ENCODE results near the gene STRN. TPM values are rescaled to one million over a fixed set of nuclear protein-coding genes. Genes with fewer than 3 reads are reported as not detected.
A peak's percentile ranks its signal among the peaks of the same experiment; 100 is the strongest.
"Not testable (repeated sequence)": the region's sequence is repeated elsewhere in the genome, so short reads cannot be mapped to it uniquely, and the experiment has no call there.

Gene STRN
- total RNA-seq, 4 donors from 2014 or later, result 24.8 to 38.4 (median 31.6) TPM

DNA sequence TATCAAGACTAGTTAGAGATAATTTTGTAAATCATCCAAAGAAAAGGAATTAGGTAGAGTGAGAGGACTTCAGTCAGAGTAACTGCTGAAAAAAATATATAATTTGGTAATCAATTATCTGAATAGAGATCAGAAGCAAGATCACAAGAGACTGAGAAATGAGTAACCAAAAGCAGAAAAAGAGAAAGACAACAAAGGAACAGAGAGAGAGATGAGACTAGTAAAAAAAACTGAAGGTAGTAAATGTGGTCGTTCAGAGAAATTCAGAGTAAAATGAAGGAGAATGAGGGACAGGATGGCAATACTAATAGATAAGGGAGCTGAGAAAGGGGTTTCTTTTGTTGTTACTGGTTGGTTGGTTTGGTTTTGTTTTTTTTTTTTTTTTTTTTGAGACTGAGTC, 16.5 kb downstream of the STRN start:
- Histone ChIP-seq H3K4me1 (peaks cover 0 to 37% (median 0%) of the 10 kb centered on the region in 3 donors), H3K4me3 (no peak overlapping the region), H3K27ac (no peak overlapping the region), H3K9me3 (no peaks in the 10 kb centered on the region), H3K27me3 (no peaks in the 10 kb centered on the region), H3K36me3 (no peaks in the 10 kb centered on the region)
- no peak for DNase-seq
- 78 to 80% methylated on average over 1 of the region's 1 CpG for WGBS, 2 donors
- TF ChIP-seq POLR2A (IDR thresholded peaks at IDR 0.05), result no peak
- TF ChIP-seq, protein P1, sequence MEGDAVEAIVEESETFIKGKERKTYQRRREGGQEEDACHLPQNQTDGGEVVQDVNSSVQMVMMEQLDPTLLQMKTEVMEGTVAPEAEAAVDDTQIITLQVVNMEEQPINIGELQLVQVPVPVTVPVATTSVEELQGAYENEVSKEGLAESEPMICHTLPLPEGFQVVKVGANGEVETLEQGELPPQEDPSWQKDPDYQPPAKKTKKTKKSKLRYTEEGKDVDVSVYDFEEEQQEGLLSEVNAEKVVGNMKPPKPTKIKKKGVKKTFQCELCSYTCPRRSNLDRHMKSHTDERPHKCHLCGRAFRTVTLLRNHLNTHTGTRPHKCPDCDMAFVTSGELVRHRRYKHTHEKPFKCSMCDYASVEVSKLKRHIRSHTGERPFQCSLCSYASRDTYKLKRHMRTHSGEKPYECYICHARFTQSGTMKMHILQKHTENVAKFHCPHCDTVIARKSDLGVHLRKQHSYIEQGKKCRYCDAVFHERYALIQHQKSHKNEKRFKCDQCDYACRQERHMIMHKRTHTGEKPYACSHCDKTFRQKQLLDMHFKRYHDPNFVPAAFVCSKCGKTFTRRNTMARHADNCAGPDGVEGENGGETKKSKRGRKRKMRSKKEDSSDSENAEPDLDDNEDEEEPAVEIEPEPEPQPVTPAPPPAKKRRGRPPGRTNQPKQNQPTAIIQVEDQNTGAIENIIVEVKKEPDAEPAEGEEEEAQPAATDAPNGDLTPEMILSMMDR (IDR thresholded peaks at IDR 0.05), result no peak
- intact Hi-C loops (cut with DNase I), result no loop called here

DNA sequence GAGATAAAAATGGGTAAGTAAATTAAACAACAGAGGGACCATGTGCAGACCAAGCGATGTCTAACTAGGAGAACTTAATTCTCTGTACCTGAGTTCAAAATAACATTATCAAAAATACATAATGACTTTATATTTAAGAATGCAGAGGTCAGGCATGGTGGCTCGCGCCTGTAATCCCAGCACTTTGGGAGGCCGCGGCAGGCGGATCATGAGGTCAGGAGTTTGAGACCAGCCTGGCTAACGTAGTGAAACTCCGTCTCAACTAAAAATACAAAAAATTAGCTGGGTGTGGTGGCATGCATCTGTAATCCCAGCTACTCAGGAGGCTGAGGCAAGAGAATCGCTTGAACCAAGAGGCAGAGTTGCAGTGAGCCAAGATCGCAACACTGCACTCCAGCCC, 21.1 kb downstream of the STRN start:
- DNase-seq; H3K9me3 ChIP-seq; H3K27ac ChIP-seq; H3K27me3 ChIP-seq; H3K4me3 ChIP-seq; intact Hi-C loops (cut with DNase I); H3K4me1 ChIP-seq; H3K36me3 ChIP-seq: not testable (repeated sequence)
- 91 to 92% methylated on average over 10 of the region's 10 CpGs for WGBS, 2 donors

DNA sequence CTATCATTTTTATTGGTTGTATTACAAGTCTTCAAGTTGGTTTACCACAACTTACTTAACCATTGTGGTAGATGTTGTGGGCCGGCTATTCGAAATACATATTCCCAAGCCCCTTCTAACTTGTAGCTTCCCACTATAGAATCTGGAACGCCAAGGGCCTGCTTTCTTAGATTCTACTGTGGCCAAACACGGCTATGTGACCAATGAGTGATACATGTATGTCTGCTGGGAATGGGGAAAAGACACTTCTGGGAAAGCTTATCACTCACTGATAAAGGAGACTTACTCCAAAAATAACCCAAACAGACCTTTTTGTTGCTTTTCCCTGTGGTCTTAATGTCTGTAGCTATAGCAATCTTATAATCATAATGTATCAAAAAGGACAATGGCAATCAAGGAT, 24.5 kb downstream of the STRN start:
- DNase-seq, result no peak
- Histone ChIP-seq H3K27me3 (no peaks in the 10 kb centered on the region), H3K36me3 (peaks cover 0 to 12% (median 0%) of the 10 kb centered on the region in 3 donors), H3K27ac (no peak overlapping the region), H3K4me3 (no peak overlapping the region), H3K9me3 (no peaks in the 10 kb centered on the region), H3K4me1 (no peaks in the 10 kb centered on the region)
- intact Hi-C loops (cut with DNase I), result no loop called here
- TF ChIP-seq, protein P1 (IDR thresholded peaks at IDR 0.05), result no peak
- TF ChIP-seq POLR2A (IDR thresholded peaks at IDR 0.05), result no peak
- 94 to 96% methylated on average over 4 of the region's 4 CpGs for WGBS, 2 donors

DNA sequence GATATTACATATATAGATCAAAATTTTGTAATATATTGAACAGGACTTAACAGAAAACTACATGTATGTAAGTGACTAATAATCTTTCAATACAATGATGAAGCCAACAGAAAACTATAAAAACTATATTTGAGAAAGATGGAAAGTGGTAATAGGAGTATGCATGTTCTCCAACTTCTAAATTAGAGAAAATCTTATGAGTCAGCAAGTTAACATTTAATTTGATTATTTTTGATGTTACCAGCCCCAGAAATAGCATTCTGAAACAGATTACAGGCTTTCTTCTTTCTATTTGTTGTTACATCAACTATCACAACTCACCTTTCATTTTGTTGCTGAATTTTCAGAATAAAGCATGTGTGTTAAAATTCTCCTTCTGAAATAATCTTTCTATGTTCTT, 29.8 kb downstream of the STRN start:
- H3K9me3 ChIP-seq; H3K4me3 ChIP-seq; DNase-seq; H3K4me1 ChIP-seq; H3K27me3 ChIP-seq; intact Hi-C loops (cut with DNase I); H3K27ac ChIP-seq: not testable (repeated sequence)
- peaks cover 0 to 13% (median 0%) of the 10 kb centered on the region in 3 donors for H3K36me3 ChIP-seq

DNA sequence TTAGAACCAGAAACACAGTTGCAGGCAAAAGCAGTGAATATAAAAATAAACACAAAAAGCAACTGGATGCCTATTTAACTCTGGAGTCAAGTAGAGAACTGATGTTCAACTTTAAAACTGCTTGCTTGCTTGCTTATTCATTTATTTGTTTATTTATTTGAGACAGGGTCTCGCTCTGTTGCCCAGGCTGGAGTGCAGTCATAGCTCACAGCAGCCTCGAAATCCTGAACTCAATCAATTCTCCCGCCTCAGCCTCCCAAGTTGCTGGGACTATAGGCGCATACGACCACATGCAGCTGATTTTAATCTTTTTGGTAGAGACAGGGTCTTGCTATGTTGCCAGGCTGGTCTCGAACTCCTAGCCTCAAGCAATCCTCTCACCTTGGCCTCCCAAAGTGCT, 34.6 kb downstream of the STRN start:
- H3K4me3 ChIP-seq; intact Hi-C loops (cut with DNase I); DNase-seq; H3K36me3 ChIP-seq; H3K9me3 ChIP-seq; H3K27me3 ChIP-seq: not testable (repeated sequence)
- H3K27ac ChIP-seq, result peak overlapping the region; percentile 49 to 87 (median 82)
- peaks cover 0 to 38% (median 12%) of the 10 kb centered on the region in 3 donors for H3K4me1 ChIP-seq
- WGBS, 2 donors, result 95% methylated on average over 6 of the region's 6 CpGs

DNA sequence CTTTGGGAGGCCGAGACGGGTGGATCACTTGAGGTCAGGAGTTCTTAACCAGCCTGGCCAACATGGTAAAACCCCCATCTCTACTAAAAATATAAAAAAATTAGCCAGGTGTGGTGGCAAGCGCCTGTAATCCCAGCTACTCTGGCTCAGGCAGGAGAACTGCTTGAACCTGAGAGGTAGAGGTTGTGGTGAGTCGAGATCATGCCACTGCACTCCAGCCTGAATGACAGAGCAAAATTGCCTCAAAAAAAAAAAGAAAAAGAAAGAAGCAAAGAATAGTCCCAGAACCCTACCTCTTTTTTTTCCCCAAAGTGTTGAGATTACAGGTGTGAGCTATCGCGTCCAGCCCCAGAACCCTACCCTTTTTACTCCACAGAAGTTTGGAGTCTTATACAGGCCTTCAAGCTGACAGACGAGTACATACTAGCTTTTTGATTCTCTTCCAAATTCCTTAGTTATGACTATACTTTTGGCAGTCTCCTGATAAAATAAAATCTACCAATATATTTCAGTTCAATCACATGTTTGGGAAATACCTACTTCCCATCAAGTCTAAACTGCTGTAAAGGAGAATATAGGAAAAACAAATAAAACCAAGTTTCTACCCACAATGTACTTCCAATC, 35.4 kb downstream of the STRN start:
- WGBS, 2 donors, result 26 to 45% methylated on average over 7 of the region's 7 CpGs
- H3K27me3 ChIP-seq; H3K4me3 ChIP-seq; H3K36me3 ChIP-seq; H3K9me3 ChIP-seq; DNase-seq; intact Hi-C loops (cut with DNase I): not testable (repeated sequence)
- H3K27ac ChIP-seq, result peak overlapping the region; percentile 72 to 87 (median 82)
- H3K4me1 ChIP-seq, result peaks cover 0 to 46% (median 15%) of the 10 kb centered on the region in 3 donors

DNA sequence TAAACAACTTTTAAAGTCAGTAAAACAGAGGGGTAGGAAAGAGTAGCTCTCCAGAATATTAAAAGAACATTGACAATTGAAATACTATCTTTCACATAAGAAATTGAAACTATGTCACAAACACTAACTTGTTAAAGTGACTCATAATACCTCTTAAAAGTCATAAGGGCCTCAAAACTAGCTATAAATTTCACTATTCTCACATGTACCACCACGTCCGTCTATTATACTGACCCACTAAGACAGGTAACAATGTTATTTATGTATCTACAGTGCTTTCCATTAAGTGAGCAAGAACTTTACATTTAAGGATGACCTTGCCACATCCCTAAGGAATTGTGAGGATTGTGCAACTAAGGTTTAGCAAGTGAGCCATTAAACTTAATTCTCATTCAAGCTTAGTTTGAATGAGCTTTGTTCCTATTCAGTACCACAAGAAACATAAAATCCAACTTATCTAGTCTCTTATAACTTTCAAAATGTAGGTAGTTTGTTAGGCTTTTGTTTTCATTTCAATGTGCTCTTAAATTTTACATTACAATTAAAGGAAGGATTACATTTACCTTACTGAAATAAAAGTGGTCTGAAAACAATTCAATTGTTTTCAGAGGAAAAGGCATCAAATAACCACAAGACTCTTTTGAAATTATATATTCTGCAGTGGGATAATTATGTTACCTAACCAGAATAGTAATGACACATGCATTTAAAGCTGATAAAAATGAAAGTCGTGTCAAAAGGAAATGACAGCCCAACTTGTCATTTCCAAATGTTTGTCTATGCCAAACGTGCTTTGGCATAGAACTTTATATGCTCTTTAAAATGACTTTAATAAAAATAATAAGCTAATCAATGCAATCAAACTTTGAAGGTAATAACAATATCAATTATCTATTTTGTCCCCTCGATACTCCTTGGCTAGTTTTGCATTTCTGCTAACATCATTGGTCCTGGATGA, 39.9 kb downstream of the STRN start:
- Histone ChIP-seq H3K27ac (peak overlapping the region in 3 of 4 donors; percentile 19 to 44 (median 37)), H3K36me3 (peaks cover 0 to 13% (median 0%) of the 10 kb centered on the region in 3 donors), H3K4me1 (peaks cover 0 to 42% (median 15%) of the 10 kb centered on the region in 3 donors)
- DNase-seq; H3K9me3 ChIP-seq; H3K27me3 ChIP-seq; H3K4me3 ChIP-seq; intact Hi-C loops (cut with DNase I): not testable (repeated sequence)
- 31 to 36% methylated on average over 5 of the region's 5 CpGs for WGBS, 2 donors

DNA sequence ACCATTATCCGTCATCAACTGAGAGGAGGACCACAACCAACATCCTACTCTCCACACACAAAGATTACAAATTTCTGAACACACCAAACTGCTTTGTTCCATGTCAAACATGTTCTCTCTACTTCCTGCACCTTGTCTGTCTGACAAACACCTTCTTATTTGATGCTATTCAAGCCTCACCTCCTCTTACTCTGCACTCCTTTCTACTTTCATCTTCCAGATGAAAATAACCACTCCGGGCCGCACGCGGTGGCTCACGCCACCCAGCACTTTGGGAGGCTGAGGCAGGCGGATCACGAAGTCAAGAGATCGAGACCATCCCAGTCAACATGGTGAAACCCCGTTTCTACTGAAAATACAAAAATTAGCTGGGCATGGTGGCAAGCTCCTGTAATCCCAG, 43.7 kb downstream of the STRN start:
- H3K27me3 ChIP-seq; intact Hi-C loops (cut with DNase I); H3K4me3 ChIP-seq; H3K9me3 ChIP-seq; H3K27ac ChIP-seq; DNase-seq: not testable (repeated sequence)
- WGBS, 2 donors, result 90 to 98% methylated on average over 5 to 6 of the region's 10 CpGs
- H3K36me3 ChIP-seq, result peaks cover 0 to 13% (median 0%) of the 10 kb centered on the region in 3 donors
- H3K4me1 ChIP-seq, result peaks cover 0 to 18% (median 5%) of the 10 kb centered on the region in 3 donors

Data from esophagus squamous epithelium (tissue), 5 donors.